Cardiac fibroblast (primary cell): Measurements from ENCODE around the gene PLS1.
A peak's percentile ranks its signal among the peaks of the same experiment; 100 is the strongest.
"Not testable (repeated sequence)": the region's sequence is repeated elsewhere in the genome, so short reads cannot be mapped to it uniquely, and the experiment has no call there.

Experiments
- DNase-seq, 2 donors: peaks; one replicate each; pipeline versions ENCODE4 v3.0.0 to v3.0.0-alpha.2; 2010; ENCODE audit warnings: low read depth in 2 of 2
- H3K4me3 ChIP-seq, 2 donors: replicated peaks in 1 of 2; 1 replicate in 1 of 2; 2 replicates in 1 of 2; pipeline ENCODE4 v1.5.1; 2011; ENCODE audit warnings: low read depth in 2 of 2, low read length in 2 of 2, mild to moderate bottlenecking in 2 of 2, moderate library complexity in 1 of 2
- CTCF ChIP-seq: IDR thresholded peaks from one replicate; pipeline ENCODE4 v1.5.1; 2011; ENCODE audit warnings: low read depth, mild to moderate bottlenecking, low read length, inconsistent platforms

Gene PLS1

GRCh38 chr3:142568393-142569017 is 27.7 kb upstream of the PLS1 start:
- TF ChIP-seq CTCF: no peak
- no peak for DNase-seq
- no peak overlapping the region for H3K4me3 ChIP-seq

- peak in 1 of 2 donors; percentile 27 for DNase-seq
- H3K4me3 ChIP-seq: not testable (repeated sequence)
Observed at GRCh38 chr3:142569422-142569821, 26.8 kb upstream of the PLS1 start.

- DNase-seq: not testable (repeated sequence)
Observed at GRCh38 chr3:142574223-142574622, 22.0 kb upstream of the PLS1 start.

GRCh38 chr3:142574665-142575064 is 21.5 kb upstream of the PLS1 start:
- TF ChIP-seq CTCF: no peak
- H3K4me3 ChIP-seq: no peak overlapping the region
- no peak for DNase-seq

More at GRCh38 chr3:142574223-142574622, 22.0 kb upstream of the PLS1 start:
- not testable (repeated sequence) for H3K4me3 ChIP-seq

- no peak for DNase-seq
- TF ChIP-seq CTCF: no peak
- H3K4me3 ChIP-seq: no peak overlapping the region
Observed at GRCh38 chr3:142576792-142577191, 19.4 kb upstream of the PLS1 start.

- H3K4me3 ChIP-seq: peak overlapping the region; percentile 96
- TF ChIP-seq CTCF: no peak
- peak; percentile 17 to 52 for DNase-seq
Observed at GRCh38 chr3:142577696-142578328, 18.4 kb upstream of the PLS1 start.

GRCh38 chr3:142578329-142579223 is 17.6 kb upstream of the PLS1 start, which contains the start of gene ATR:
TSS of gene ATR (minus strand) at chr3:142578733. CDS start at chr3:142578704, 29 bp downstream.
- H3K4me3 ChIP-seq: peak within 1 kb of the TSS; percentile 96
- DNase-seq: peak; percentile 96 to 97
- TF ChIP-seq CTCF: no peak
